HEK293T (cell line): ENCODE data around the gene ZNF215.
"Not testable (repeated sequence)": the region's sequence is repeated elsewhere in the genome, so short reads cannot be mapped to it uniquely, and the experiment has no call there.

Experiments
- CTCF ChIA-PET: fragments of 350-600 bp; formaldehyde crosslinking; extraction: SDS; loops from one replicate; lab custom pipeline; 2021; ENCODE audit warnings: antibody characterized with exemption, inconsistent platforms; lab: Yijun Ruan, JAX
- POLR2A ChIA-PET: fragments of 350-600 bp; formaldehyde crosslinking; extraction: SDS; loops from one replicate; lab custom pipeline; 2020; ENCODE audit warnings: antibody characterized with exemption, inconsistent platforms; lab: Yijun Ruan, JAX
- DNase-seq: peaks from one replicate; pipeline ENCODE4 v3.0.0; 2012; ENCODE audit warnings: mixed read lengths; ENCODE audit errors: extremely low spot score
- ARNT ChIP-seq: fragments of 450-650 bp; IDR thresholded peaks from 2 replicates; pipeline ENCODE4 v1.6.1; 2017; ENCODE audit warnings: mild to moderate bottlenecking
- BHLHE40 ChIP-seq: fragments of 450-650 bp; IDR thresholded peaks from 2 replicates; pipeline ENCODE4 v1.6.1; 2016; ENCODE audit warnings: mild to moderate bottlenecking, moderate library complexity, borderline replicate concordance
- CTBP1 ChIP-seq: fragments of 450-650 bp; IDR thresholded peaks from 2 replicates; pipeline ENCODE4 v1.6.1; 2016; ENCODE audit warnings: borderline replicate concordance
- ELF4 ChIP-seq: fragments of 450-650 bp; IDR thresholded peaks from 2 replicates; pipeline ENCODE4 v1.6.1; 2017; ENCODE audit warnings: antibody characterized with exemption
- FOXA1 ChIP-seq: fragments of 450-650 bp; IDR thresholded peaks from 2 replicates; pipeline ENCODE4 v1.6.1; 2016; ENCODE audit warnings: mild to moderate bottlenecking
- FOXK2 ChIP-seq: fragments of 450-650 bp; IDR thresholded peaks from 2 replicates; pipeline ENCODE4 v1.6.1; 2016; ENCODE audit warnings: mild to moderate bottlenecking
- FOXM1 ChIP-seq: fragments of 450-650 bp; IDR thresholded peaks from 2 replicates; pipeline ENCODE4 v1.6.1; 2017; ENCODE audit warnings: mild to moderate bottlenecking, borderline replicate concordance
- HDGF ChIP-seq: fragments of 450-650 bp; IDR thresholded peaks from 2 replicates; pipeline ENCODE4 v1.6.1; 2017; ENCODE audit warnings: antibody characterized with exemption, borderline replicate concordance
- L3MBTL2 ChIP-seq: fragments of 450-650 bp; conservative IDR thresholded peaks from 2 replicates; pipeline ENCODE4 v1.6.1; 2016; ENCODE audit warnings: mild to moderate bottlenecking
- LEF1 ChIP-seq: fragments of 450-650 bp; IDR thresholded peaks from 2 replicates; pipeline ENCODE4 v1.6.1; 2017; ENCODE audit warnings: mild to moderate bottlenecking, borderline replicate concordance
- NFRKB ChIP-seq: fragments of 450-650 bp; IDR thresholded peaks from 2 replicates; pipeline ENCODE4 v1.6.1; 2016; ENCODE audit warnings: mild to moderate bottlenecking, moderate library complexity
- SP1 ChIP-seq: fragments of 450-650 bp; IDR thresholded peaks from 2 replicates; pipeline ENCODE4 v1.6.1; 2017
- SUZ12 ChIP-seq: fragments of 450-650 bp; IDR thresholded peaks from 2 replicates; pipeline ENCODE4 v1.6.1; 2016; ENCODE audit warnings: mild to moderate bottlenecking
- TARDBP ChIP-seq: fragments of 450-650 bp; IDR thresholded peaks from 2 replicates; pipeline ENCODE4 v1.6.1; 2016
- ZNF384 ChIP-seq: fragments of 450-650 bp; IDR thresholded peaks from 2 replicates; pipeline ENCODE4 v1.6.1; 2016
- TF ChIP-seq, protein P1 (sequence below): fragments of 450-650 bp; IDR thresholded peaks from 2 replicates; pipeline ENCODE4 v1.6.1; 2016

Gene ZNF215

DNA sequence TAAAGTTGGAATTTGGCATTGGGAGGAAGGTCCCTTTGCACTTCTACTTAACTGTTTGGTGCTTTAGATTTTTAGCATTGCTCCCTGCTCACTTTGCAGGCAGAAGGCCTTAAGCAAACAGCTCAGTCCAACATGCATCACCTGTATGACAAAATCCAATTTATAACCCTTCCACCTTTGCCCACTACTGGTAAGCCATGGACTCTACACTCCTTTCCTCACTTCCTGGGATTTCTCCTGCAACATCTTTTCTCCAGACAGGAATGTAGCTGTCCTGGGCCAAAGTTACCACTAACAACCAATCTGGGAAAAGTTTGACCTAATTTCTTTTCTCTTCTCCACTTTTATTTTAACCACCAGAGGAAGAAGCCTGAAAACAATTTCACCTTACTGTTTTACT, 32.1 kb upstream of the ZNF215 start:
- CTCF ChIA-PET: no interaction called here
- DNase-seq: no peak
- POLR2A ChIA-PET: no interaction called here
- TF ChIP-seq, protein P1, sequence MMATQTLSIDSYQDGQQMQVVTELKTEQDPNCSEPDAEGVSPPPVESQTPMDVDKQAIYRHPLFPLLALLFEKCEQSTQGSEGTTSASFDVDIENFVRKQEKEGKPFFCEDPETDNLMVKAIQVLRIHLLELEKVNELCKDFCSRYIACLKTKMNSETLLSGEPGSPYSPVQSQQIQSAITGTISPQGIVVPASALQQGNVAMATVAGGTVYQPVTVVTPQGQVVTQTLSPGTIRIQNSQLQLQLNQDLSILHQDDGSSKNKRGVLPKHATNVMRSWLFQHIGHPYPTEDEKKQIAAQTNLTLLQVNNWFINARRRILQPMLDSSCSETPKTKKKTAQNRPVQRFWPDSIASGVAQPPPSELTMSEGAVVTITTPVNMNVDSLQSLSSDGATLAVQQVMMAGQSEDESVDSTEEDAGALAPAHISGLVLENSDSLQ: no peak
- TF ChIP-seq SP1 (no peak), FOXK2 (no peak)

DNA sequence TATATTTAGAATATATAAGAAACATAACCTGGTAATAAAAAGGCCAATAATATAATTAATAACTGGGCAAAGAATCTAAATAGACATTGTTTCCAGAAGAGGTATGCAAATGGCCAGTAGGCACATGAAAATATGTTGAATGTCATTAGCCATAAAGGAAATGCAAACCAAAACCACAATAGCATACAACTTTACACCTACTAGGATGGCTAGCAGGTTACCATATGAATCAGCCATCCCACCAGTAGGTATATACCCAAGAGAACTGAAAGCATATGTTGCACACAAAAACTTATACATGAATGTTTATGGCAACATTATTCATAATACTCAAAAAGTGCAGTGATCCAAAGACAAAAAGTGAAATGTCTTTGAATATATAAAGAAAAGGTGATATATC, 31.2 kb upstream of the ZNF215 start:
- POLR2A ChIA-PET: no interaction called here
- no peak for TF ChIP-seq FOXK2
- TF ChIP-seq CTBP1: no peak
- CTCF ChIA-PET: no interaction called here
- no peak for DNase-seq

GRCh38 chr11:6898911-6899310, 27.3 kb upstream of the ZNF215 start:
- POLR2A ChIA-PET: no interaction called here
- CTCF ChIA-PET: no interaction called here
- no peak for DNase-seq
- TF ChIP-seq LEF1: no peak
- no peak for TF ChIP-seq ZNF384
- no peak for TF ChIP-seq FOXA1
- TF ChIP-seq TARDBP: no peak
- TF ChIP-seq BHLHE40: no peak
- TF ChIP-seq L3MBTL2: no peak
- TF ChIP-seq HDGF: no peak
- TF ChIP-seq, protein P1: no peak
- no peak for TF ChIP-seq FOXK2
- no peak for TF ChIP-seq SUZ12
- TF ChIP-seq NFRKB: no peak
- no peak for TF ChIP-seq ELF4
- no peak for TF ChIP-seq CTBP1

- DNase-seq: no peak
- POLR2A ChIA-PET: no interaction called here
- CTCF ChIA-PET: interaction anchor here (0.7 kb wide), 1 partner anchor 12 kb away, joined by 3 read pairs; no protein-coding TSS in a partner anchor
- TF ChIP-seq ZNF384 (no peak), CTBP1 (no peak), FOXA1 (no peak)
Measured at GRCh38 chr11:6900327-6900999, 25.8 kb upstream of the ZNF215 start.

DNA sequence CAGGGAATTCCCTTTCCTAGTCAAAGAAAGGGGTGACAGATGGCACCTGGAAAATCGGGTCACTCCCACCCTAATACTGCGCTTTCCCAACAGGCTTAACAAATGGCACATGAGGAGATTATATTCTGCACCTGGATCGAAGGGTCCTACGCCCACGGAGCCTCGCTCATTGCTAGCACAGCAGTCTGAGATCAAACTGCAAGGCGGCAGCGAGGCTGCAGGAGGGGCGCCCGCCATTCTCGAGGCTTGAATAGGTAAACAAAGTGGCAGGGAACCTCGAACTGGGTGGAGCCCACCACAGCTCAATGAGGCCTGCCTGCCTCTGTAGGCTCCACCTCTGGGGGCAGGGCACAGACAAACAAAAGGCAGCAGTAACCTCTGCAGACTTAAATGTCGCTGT, 21.4 kb upstream of the ZNF215 start:
- ChIA-PET POLR2A (interaction anchor here (1.5 kb wide), 1 partner anchor 22 kb away, joined by 4 read pairs; the partner anchor contains the start of gene ZNF215), CTCF (interaction anchor here (0.7 kb wide), 1 partner anchor 285 kb away, joined by 3 read pairs; the partner anchor contains the start of gene TPP1)
- DNase-seq: not testable (repeated sequence)

GRCh38 chr11:6911378-6911777, 14.8 kb upstream of the ZNF215 start:
- ChIA-PET CTCF (interaction anchor here (0.6 kb wide), 1 partner anchor 84 kb away, joined by 4 read pairs; no protein-coding TSS in a partner anchor), POLR2A (no interaction called here)
- no peak for DNase-seq
- no peak for TF ChIP-seq L3MBTL2
- no peak for TF ChIP-seq SUZ12
- no peak for TF ChIP-seq ARNT
- no peak for TF ChIP-seq ZNF384
- TF ChIP-seq TARDBP: no peak
- TF ChIP-seq, protein P1: no peak
- TF ChIP-seq LEF1: no peak
- no peak for TF ChIP-seq HDGF
- no peak for TF ChIP-seq FOXM1

- POLR2A ChIA-PET: no interaction called here
- no peak for TF ChIP-seq FOXM1
- CTCF ChIA-PET: interaction anchor here (0.6 kb wide), 1 partner anchor 85 kb away, joined by 4 read pairs; no protein-coding TSS in a partner anchor
- DNase-seq: no peak
Measured at GRCh38 chr11:6911948-6912347, 14.3 kb upstream of the ZNF215 start.

DNA sequence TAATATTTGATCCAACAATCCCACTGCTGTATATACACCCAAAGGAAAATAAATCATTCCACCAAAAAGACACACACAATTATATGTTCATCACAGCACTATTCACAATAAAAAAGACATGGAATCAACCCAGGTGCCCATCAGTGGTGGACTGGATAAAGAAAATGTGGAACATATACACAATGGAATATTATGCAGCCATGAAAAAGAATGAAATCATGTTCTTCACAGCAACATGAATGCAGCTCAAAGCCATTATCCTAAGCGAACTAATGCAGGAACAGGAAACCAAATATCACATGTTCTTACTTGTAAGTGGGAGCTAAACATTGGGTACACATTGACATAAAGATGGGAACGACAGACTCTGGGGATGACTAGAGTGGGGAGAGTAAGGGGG, 6.5 kb upstream of the ZNF215 start:
- TF ChIP-seq LEF1 (no peak), ARNT (no peak), FOXK2 (no peak), FOXA1 (no peak), ELF4 (no peak), FOXM1 (no peak), HDGF (no peak), SP1 (no peak), TARDBP (no peak), SUZ12 (no peak), NFRKB (no peak)
- TF ChIP-seq, protein P1: no peak
- POLR2A ChIA-PET: no interaction called here
- no peak for DNase-seq
- CTCF ChIA-PET: no interaction called here
